NCI-H146 treated with DMSO at 0.1 percent for 48 hours (cell line): Measurements from ENCODE around the gene NPR2.

Experiments
- DNase-seq: peaks from one replicate; lab custom pipeline; 2025; ENCODE audit not compliant: unreplicated experiment; lab: John Stamatoyannopoulos, UW

NPR2 gene

DNA sequence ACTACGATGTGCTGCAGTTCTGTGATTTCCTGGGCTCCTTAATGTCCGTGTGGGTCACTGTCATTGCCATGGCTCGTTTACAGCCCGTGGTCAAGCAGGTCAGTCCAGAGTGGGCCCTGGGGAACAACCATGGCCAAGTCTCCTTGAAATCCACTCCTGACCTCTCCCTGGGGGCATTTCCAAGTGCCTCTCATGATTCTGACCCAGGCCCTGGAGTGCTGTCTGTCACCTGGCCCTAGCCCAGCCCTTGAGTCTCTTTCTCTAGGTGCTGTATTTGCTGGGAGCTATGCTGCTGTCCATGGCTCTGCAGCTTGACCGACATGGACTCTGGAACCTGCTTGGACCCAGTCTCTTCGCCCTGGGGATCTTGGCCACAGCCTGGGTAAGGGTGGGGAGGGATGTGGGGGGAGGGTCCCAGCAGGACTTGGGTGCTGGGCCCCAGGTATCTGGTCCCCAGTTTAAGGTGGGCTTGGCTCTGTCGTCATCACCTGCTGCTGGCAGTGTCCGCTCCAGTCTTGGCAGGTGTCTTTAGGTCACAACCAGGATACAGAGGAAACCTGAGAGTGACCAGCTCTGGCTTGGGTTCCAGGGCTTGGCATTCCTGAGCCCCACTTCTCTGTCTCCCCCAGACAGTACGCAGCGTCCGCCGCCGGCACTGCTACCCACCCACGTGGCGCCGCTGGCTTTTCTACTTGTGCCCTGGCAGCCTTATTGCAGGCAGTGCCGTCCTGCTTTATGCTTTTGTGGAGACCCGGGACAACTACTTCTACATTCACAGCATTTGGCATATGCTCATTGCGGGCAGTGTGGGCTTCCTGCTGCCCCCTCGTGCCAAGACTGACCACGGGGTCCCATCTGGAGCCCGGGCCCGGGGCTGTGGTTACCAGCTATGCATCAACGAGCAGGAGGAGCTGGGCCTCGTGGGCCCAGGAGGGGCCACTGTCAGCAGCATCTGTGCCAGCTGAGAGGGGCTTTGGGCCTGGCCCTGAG is 61.8 kb downstream of the NPR2 start:
- DNase-seq, result no peak

DNA sequence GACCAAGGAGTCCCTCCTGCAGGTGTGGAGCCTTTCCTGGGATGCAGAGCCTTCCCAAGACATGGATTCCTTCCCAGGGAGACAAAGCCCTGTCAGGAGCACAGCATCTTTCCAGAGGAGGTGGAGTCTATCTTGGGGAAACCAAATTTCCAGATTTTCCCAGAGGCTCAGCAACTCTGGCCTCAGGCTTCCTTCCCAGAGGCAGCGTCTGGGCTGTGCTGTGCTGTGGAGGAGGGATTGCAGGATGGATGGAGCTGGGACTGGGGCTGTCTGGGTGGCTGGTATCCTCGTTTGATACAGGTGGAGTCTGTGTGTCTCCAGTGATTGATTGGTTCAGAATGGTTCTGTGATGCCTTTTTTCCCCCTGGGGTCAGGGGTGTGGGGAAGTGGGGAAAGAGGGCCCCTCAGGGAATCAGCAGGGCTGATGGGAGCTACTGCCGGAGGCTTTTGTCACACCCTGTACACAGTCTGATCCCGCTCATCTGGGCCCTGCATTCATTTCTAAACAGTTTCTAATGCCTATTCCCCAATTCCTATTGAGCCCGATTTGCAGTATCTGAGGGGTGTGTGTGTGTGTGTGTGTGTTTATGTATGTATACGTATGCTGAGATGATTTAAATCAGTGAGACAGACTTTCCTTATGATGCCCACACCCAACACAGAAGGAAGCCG is 62.8 kb downstream of the NPR2 start:
- DNase-seq, result no peak

DNA sequence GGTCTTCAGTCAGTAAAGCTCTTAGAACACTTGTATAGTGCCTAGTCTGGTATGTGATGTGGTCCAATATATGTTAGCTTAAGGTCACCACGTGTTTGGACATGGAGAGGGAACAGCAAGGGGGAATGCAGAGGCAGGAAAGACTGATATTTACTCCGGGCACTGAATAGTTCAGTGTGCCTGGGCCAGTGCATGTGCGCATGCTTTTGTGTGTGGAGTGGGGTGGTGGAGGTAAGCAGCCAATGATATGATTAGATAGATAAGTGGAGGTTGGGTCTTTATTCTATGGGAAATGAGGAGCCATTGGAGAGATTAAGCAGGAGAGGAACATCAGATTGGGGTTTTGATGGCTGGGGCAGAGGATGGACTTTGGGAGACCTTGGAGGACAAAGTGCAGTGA is 64.8 kb downstream of the NPR2 start:
- DNase-seq, result no peak

DNA sequence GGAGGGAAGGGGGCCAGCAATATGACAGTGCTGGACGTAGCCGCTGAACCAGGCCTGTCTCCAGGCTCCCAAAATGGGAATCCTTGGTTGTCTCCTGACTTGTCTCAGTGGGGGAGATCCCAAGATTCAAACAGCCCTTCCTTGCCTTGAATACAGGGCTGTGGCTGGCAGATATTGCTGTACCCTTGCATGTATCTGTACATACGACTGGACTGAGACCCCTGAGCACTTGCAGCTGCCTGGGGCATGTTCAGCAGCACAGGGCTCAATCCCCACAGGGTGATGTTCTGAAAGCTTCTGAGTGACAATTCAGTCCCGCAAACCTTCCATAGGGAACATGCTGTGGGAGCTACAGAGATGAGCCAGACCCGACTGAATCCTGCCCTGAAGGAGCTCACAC is 65.5 kb downstream of the NPR2 start:
- DNase-seq, result no peak

DNA sequence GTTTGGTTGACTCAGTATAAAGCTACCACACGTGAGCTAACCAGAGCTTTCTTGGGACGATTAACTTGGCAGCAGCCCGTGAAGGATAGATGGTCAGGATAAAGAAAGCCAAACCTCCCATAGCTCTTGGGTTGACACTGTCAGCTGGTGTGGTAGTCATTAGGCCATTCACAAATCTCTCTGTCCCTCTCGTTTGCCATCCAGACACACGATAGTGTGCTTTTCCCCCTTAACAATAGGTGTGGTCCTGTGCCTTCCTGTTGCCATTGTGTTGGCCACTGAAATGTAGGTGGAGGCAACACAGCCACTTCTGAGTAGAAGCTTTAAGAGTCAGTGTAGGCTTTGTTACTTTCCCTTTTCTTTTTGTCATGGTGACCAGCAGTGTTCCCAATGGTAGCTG is 67.1 kb downstream of the NPR2 start:
- no peak for DNase-seq
